Activated effector memory CD4-positive, alpha-beta T cell treated with Interleukin-2 at 50 U/mL for 16 hours (primary cell): ENCODE data around the gene SEC24C.
"Not testable (repeated sequence)": the region's sequence is repeated elsewhere in the genome, so short reads cannot be mapped to it uniquely, and the experiment has no call there.

Source experiments
- DNase-seq: peaks from one replicate; pipeline ENCODE4 v3.0.0-alpha.2; 2020

SEC24C gene, protein sequence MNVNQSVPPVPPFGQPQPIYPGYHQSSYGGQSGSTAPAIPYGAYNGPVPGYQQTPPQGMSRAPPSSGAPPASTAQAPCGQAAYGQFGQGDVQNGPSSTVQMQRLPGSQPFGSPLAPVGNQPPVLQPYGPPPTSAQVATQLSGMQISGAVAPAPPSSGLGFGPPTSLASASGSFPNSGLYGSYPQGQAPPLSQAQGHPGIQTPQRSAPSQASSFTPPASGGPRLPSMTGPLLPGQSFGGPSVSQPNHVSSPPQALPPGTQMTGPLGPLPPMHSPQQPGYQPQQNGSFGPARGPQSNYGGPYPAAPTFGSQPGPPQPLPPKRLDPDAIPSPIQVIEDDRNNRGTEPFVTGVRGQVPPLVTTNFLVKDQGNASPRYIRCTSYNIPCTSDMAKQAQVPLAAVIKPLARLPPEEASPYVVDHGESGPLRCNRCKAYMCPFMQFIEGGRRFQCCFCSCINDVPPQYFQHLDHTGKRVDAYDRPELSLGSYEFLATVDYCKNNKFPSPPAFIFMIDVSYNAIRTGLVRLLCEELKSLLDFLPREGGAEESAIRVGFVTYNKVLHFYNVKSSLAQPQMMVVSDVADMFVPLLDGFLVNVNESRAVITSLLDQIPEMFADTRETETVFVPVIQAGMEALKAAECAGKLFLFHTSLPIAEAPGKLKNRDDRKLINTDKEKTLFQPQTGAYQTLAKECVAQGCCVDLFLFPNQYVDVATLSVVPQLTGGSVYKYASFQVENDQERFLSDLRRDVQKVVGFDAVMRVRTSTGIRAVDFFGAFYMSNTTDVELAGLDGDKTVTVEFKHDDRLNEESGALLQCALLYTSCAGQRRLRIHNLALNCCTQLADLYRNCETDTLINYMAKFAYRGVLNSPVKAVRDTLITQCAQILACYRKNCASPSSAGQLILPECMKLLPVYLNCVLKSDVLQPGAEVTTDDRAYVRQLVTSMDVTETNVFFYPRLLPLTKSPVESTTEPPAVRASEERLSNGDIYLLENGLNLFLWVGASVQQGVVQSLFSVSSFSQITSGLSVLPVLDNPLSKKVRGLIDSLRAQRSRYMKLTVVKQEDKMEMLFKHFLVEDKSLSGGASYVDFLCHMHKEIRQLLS

DNA sequence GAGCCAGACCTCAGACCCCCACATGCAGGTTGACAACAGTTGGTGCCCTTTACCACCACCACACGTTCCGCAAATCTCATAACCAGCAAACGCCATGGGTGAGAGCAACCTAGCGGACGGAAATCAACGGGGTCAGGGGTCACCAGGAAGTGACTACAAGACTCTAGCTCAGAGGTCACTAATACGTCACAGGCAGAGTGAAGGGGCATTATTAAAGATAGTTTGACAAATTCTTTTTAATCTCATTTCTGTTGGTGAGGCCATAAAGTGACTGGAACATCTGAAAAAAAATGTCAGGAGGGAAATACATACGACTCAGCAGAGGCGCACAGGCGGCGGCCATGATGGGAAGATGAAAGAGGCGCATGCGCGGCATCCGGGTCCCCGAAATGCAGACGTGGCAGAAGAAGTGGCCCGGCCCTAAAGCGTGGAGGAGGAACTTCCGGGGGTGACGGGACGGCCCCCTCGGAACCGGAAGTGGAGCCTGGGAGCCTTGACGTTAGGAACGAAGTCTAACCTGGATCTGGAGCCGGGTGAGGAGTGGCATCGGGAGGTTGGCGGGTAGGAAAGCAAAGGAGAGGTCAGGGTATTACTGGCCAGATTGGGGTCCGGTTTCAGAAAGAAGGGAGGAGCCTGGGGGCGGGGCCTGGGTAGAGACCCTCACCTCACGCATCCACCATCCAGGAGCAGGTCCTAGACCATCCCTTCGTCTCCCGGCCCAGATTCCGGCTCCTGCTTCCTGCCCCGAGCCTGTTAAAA lies at the start of gene SEC24C:
TSS of gene SEC24C (plus strand) at position 468 of the 759 bp plus-strand sequence. CDS start 2,461 bp downstream, outside the sequence.
- peak; percentile 91 for DNase-seq

DNA sequence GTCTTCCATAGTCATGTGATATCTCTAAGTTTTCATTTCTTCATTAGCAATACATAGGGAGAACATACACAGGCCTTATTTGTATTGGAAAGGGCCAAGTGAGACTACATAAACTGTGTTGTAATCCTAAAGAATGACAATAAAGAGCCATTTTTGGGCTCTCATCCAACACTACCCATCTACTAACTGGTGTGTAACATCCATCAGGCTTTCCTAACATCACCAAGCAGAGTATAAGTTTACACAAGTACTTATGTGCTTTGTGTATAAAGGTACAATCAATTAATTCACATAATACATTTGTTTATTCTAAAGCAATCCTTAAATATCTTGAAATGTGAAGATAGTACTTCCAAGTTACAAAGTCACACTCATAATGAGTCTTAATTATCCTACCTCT lies 48.9 kb upstream of the SEC24C start:
- DNase-seq: not testable (repeated sequence)

DNA sequence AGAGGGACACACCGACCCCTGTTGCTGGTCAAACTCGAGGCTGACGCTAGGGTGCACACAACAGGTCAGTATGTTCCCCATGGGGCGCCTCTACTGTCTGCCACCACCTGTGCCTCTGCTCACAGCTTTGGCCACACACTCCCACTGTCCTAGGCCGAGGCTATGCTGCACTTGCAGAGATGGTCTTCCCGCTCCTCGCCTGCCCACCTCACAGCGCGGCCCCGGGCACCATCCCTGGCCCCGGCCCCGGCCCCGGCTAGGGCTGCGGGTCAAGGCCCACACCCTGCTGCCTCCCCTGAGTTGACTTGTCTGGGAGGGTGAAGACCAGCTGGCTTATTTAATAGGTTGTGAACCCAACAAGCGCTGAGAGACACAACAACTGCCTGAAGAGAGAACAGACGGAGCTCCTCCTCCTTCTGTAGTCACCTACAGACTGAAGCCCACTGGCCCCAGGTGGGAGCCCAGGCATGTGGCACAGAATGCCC lies 46.5 kb upstream of the SEC24C start, which contains the start of gene AGAP5:
TSS of gene AGAP5 (minus strand) at position 435 of the 485 bp plus-strand sequence. CDS start at position 81, 354 bp downstream.
- not testable (repeated sequence) for DNase-seq

DNA sequence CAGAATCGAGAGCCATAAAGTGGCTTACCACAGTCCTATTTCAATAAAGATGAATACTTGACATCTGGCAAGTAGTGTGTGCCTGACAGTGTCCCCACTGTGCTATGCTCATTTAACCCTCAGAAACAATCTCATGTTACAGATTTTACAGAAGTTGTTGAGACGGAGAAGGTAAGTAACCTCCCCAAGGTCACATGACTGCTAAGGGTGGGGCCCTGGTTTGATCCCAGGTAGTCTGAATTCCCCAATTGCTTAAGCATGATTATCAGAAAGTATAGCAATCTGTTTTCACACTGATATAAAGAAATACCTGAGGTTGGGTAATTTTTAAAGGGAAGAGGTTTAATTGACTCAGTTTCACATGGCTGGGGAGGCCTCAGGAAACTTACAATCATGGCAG lies 45.4 kb upstream of the SEC24C start:
- DNase-seq: not testable (repeated sequence)

DNA sequence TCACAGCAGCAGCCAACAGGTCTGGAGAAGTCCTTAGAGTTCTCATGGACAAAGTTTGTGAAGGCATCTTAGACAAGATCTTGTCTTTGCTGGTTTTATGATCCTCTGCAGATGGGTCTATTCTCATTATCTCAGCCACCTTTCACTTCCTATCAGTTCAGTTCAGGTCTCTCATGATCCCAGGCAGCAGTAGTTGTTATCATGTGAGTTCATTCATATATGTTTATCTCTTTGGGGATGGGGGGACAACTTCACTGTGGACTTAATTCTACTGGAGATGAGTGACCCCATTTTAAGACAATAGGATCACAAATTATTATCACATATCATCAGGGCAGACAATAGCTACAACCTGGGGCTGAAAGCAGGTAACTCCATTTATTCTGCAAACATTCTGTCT lies 40.2 kb upstream of the SEC24C start:
- DNase-seq: not testable (repeated sequence)

DNA sequence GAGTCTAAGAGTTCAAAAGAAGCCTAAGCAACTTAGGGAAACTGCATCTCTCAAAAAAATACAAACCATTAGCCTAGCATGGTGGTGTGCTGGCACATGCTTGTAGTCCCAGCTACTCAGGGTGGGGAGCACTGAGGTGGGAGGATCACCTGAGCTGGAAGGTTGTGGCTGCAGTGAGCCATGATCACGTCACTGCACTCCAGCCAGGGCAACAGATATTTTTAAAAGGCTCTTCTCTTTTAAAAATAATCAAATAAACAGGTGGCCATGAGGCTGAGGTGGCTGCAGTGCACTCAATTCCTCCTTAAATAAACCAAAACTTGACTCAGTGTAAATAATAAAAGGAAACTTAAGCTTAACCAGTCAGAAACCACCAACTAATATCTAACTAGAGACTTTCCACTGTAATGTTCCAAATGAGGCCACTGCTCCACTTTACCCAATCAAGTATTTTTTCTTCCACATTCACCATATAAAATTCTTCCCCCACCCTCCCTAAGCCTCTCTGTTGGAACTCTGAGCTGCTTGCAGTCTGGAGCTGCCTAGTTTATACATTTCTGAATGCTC lies 38.6 kb upstream of the SEC24C start:
- not testable (repeated sequence) for DNase-seq

DNA sequence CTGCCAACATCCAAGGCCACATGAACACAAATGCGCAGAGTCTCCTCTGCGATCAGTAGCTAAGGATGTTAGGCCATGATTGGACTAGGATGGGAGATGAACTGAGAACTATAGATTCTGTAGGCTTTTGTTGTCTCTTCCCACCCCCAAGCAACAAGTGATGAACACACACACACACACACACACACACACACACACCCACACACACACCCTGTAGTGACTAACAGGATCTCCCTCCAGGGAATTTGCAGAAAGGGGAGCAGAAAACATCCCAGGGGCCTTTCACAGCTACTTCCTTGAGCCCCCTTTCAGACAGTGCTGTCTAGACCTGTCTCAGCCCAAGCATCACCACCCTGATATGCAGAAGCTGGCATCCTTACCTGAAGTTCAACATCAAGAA lies 37.7 kb upstream of the SEC24C start:
- not testable (repeated sequence) for DNase-seq

DNA sequence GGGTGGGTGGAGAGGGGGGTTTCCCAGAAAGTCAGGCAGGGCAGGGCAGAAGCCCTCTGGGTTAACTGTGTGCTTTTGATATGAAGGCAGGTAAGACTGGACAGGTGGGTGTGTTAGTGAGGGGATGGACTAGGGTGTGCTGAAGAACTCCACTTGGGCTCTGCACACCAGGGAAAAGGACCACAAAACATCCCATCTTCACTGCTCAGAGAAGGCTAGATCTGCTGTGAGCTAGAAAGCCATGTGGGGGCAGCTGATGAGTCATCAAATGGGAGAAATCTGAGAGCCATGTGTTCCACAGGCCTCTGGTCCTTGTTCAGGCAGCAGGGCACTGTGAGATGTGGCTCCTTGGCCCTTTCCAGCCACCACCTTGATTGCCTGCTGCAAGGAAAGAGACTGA lies 36.5 kb upstream of the SEC24C start:
- not testable (repeated sequence) for DNase-seq

DNA sequence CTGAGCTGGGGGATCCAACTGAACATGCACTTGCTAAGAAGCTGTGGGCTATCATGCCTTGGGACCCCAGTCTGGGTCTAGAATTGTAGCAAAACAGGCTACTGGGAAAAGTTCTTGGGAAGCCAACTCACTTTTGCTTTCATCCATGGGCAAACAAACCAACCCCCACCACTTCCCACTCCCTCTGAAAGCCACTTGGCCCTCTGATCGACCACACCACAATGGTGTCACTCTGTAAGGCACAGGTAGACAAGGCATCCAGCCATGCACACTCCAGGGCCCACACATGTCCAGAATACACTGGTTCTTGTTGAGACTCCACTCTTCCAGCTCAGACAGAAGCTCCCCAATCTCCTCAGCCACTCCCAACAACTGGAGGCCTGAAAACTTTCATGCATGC lies 36.0 kb upstream of the SEC24C start:
- not testable (repeated sequence) for DNase-seq

DNA sequence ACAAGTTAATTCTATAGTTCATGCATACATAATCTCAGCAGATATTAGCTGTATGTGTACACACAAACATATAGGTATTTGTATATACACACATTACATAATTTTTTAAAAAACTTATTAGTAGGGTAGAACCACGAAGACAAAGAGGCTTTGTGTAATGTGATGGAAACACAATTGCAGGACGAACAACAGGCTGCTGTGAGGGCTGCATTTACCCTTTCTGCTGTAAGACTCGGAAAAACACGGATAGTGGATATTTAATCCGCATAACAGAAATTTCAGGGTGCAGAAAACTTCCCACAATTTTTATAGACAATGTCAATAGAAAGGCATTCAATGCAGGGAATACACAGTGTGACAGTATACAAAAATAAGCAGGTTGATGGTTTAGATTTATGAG lies 32.5 kb upstream of the SEC24C start:
- DNase-seq: not testable (repeated sequence)

DNA sequence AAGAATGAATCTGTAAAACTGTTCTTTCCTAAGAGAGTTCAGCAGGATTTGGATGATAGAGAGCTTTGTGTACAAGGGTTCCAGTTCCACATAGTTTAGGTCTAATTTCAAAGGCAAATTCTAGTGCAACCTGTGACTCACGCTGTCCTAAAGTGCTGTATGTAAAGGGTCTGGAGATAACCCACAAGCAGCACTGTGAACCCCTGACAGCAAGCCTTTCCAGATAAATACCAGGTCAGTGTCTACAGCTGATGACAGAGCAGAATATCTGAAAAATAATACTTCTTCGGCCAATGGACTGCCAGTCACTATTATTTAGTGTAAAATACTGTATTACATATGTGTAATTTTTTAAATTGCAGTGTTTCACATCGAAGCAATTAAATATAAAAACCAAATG lies 30.3 kb upstream of the SEC24C start:
- not testable (repeated sequence) for DNase-seq

DNA sequence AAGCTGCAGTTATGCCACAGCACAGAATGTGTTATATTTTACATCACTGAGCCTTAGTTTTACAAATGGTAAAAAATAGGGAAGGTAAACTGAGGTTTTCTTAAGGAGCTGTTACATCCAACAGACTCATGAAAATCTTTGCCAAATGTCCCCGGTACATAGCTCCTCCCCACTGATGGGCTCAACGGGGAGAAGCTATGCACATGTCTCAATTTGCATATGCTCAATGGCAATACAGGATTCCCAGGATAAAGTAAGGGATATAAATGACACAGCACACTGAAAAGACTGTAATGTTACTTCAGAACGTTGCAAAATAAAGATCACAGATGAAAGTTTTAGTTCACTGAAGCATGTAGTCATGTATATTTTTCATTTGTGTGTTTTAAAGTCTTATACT lies 29.7 kb upstream of the SEC24C start:
- DNase-seq: not testable (repeated sequence)

DNA sequence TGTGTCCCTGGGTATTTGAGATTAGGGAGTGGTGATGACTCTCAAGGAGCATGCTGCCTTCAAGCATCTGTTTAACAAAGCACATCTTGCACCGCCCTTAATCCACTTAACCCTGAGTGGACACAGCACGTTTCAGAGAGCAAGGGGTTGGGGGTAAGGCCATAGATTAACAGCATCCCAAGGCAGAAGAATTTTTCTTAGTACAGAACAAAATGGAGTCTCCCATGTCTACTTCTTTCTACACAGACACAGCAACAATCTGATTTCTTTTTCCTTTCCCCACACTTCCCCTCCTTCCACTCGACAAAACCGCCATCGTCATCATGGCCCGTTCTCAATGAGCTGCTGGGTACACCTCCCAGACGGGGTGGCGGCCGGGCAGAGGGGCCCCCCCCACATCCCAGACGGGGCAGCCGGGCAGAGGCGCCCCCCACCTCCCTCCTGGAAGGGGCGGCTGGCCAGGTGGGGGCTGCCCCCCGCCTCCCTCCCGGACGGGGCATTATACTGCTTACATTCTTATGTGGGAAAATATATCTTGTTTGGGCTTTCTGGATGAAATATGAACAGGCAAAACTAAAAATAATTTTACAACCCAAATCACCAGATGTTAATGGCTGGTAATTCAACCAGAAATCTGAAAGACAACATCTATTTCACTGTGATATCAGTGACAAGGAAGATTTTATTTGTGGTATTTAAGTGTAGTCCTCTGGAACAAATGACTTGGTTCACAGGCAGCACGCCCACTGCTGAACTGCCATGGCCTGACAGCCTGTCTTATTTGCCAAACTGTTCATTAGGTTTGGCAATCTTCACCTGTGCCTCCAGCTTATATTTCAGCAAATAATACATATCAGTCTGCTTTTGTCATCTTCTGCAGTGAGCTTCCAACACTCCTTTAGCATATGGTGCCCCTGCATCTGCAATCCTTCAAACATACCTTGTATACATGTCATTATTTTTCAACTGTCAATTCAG lies 28.7 kb upstream of the SEC24C start:
- not testable (repeated sequence) for DNase-seq

DNA sequence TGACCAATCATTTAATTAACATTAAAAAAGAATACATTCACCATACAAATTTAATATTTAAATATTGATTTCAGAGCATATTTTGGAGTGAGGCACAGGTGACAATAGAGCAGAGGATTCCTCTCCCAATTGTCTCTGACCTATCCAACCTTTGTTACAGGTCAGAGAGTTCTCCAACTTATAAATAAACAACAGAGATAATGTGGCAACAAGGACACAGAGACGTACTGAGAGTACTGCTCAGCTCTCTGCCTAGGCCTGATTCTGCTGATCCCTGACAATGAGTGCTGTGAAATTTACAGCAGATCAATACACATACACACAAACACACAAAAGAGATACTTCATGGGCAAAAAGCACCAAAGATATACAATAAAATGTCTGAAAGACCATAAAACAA lies 27.9 kb upstream of the SEC24C start:
- no peak for DNase-seq

DNA sequence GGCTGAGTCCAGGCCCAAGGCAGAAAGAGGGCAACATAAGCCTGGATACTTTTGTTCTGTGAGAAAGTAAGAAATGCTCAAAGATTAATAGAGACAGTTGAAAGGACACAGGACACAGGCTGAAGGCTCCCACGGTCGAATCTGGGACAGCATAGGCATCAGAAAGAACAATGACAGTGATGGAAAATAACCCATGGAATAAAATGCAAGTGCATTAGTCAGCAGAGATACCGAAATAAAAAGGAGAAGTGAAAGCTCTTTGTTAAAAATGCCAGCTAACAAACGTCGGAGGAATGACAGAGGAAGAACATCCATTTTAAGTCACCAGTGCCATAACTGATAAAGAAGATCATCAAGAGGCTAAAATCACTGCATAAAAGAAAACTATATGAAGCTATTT lies 26.6 kb upstream of the SEC24C start:
- no peak for DNase-seq

DNA sequence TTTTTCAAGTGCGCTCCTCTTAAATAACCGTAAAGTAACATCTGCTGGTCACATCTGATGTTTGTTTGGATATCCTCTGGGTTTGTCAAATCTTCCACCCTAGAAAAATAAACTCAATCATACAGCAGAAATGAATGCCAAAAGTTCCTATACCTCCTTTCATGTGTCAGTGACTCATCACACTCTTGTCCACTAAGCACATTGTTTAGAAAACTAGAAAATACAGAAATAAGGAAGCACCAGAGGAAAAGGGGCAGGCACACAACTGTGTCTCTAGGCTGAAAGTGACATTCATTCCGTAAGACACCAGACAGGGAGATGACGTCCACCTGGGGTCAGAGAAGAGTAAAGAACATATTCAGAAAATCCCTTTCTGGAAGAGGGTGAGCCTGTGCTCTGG lies 23.6 kb upstream of the SEC24C start:
- DNase-seq: not testable (repeated sequence)

DNA sequence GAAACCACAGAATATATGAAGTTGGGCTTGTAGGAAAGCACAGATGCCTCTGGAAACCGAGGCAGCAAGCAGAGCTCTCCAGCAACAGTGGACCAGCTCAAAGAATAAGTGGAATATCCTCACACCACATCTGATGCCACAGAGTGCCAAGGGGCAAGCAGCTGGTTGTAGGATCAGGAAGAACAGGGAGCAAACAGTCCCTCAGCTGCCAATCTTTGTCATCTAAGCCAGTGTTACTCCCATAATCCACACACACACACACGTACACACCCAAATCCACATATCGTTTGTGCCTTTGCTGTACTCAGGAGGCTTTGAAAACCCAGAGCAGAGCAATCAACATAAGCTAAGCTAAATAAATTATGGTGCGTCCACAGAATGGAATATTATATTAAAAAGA lies 20.7 kb upstream of the SEC24C start:
- DNase-seq: no peak

DNA sequence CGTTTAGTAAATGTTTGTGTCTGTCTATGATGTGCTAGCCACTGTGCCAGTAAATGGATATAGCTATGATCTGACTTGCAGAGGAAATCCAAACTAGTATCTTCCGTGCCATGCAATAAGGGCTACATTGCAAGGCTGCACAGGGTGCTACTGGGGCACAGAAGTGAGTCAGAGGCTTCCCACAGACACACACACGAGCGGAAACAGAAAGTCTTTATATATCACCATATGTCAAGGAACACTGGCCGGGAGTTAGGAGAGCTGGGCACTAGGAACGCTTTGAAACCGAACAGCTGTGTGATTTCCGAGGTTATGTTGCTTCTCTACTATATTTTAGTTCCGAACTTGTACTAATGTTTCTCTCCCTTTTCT lies 14.4 kb upstream of the SEC24C start:
- DNase-seq: peak; percentile 38

DNA sequence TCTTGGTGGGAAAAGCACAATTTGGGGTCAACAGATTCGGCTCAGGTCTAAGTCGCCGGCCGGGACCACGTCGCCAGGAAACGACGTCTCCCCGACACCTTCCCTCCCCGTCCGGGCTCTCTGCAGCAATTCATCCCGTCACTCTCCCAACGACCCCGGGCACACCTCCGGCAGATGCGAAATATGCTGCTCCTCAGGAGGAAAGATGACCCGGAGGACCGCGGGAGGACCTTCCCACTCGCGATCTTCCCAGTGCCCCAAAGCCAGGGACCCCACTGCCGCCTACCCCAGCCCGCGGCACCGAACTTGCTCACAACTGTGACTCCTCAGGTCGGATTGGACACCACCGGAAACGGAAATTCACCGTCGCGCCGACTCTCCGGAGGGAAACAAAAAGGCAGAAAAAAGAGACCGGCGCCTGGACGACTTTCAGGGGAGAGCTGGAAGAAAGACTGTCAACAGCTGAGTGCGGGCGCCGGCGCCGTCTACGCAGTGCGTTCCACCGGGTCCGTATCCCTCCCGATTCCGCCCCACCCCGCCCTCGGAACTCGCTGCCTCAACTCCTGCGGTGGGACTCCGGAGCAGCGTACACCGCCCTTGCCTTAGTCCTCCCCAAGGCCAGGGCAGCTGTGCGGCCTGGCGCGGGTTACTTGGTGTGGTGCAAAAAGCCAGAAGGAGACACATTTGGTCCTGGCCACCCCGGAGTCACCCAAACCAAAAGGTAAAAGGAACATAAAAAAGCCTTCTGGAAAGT lies 13.8 kb upstream of the SEC24C start:
- DNase-seq: peak; percentile 91
